Gastroesophageal sphincter (tissue), 3 donors: ENCODE data around the gene CEBPG.

Source experiments
- EP300 ChIP-seq: sonication (generic); formaldehyde crosslinking; IDR thresholded peaks from one replicate; pipeline ENCODE4 v1.6.1; 2017; ENCODE audit warnings: antibody characterized with exemption, mild to moderate bottlenecking
- TF ChIP-seq, protein P1 (sequence below), 4 experiments: fragments of 200-600 bp in 2 of 4; fragments of 450-650 bp in 2 of 4; sonication (generic) in 1 of 4; IDR thresholded peaks; one replicate each; pipeline ENCODE4 v1.5.1; 2017 to 2019; ENCODE audit warnings: antibody characterized with exemption in 4 of 4, mild to moderate bottlenecking in 2 of 4, moderate library complexity in 2 of 4

GRCh38 chr19:33358408-33358807 lies 15.1 kb upstream of the CEBPG start:
- TF ChIP-seq, protein P1, sequence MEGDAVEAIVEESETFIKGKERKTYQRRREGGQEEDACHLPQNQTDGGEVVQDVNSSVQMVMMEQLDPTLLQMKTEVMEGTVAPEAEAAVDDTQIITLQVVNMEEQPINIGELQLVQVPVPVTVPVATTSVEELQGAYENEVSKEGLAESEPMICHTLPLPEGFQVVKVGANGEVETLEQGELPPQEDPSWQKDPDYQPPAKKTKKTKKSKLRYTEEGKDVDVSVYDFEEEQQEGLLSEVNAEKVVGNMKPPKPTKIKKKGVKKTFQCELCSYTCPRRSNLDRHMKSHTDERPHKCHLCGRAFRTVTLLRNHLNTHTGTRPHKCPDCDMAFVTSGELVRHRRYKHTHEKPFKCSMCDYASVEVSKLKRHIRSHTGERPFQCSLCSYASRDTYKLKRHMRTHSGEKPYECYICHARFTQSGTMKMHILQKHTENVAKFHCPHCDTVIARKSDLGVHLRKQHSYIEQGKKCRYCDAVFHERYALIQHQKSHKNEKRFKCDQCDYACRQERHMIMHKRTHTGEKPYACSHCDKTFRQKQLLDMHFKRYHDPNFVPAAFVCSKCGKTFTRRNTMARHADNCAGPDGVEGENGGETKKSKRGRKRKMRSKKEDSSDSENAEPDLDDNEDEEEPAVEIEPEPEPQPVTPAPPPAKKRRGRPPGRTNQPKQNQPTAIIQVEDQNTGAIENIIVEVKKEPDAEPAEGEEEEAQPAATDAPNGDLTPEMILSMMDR (IDR thresholded peaks at IDR 0.05), result no peak
- no peak for TF ChIP-seq EP300
